ENCODE data around the gene MSANTD2. TPM values are rescaled to one million over a fixed set of nuclear protein-coding genes. Genes with fewer than 3 reads are reported as not detected.

Gene MSANTD2
- total RNA-seq, 1 donor from 2014 or later: 22.8 TPM

DNA sequence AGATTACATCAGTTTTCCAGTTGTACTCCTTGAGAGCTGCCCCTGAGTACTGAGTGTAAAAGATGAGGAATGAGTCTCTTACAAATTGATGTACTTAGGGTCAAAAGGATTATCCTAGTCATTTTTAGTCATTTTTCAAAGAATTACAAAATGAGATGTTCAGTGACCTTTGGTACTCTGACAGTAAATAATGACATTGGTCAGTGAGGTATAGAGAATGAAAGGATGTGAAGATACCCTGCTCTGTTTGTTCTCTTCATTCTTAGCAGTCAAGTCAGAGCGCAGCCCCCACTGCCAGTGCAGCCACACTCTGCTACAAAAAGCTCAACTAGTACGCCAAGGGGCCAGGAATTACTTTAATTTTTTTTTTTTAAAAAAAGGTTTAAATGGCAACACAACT, 34.0 kb downstream of the MSANTD2 start:
- Mint-ChIP-seq H3K9me3 (ENCODE audit: unreplicated experiment) (no peaks in the 10 kb centered on the region), H3K27me3 (ENCODE audit: unreplicated experiment) (peaks cover 9% of the 10 kb centered on the region), H3K36me3 (ENCODE audit: unreplicated experiment) (no peaks in the 10 kb centered on the region), H3K4me1 (ENCODE audit: low read depth, unreplicated experiment) (no peaks in the 10 kb centered on the region), H3K27ac (ENCODE audit: unreplicated experiment) (no peak overlapping the region), H3K4me3 (ENCODE audit: unreplicated experiment) (no peak overlapping the region)
- TF ChIP-seq, protein P1, sequence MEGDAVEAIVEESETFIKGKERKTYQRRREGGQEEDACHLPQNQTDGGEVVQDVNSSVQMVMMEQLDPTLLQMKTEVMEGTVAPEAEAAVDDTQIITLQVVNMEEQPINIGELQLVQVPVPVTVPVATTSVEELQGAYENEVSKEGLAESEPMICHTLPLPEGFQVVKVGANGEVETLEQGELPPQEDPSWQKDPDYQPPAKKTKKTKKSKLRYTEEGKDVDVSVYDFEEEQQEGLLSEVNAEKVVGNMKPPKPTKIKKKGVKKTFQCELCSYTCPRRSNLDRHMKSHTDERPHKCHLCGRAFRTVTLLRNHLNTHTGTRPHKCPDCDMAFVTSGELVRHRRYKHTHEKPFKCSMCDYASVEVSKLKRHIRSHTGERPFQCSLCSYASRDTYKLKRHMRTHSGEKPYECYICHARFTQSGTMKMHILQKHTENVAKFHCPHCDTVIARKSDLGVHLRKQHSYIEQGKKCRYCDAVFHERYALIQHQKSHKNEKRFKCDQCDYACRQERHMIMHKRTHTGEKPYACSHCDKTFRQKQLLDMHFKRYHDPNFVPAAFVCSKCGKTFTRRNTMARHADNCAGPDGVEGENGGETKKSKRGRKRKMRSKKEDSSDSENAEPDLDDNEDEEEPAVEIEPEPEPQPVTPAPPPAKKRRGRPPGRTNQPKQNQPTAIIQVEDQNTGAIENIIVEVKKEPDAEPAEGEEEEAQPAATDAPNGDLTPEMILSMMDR (IDR thresholded peaks at IDR 0.05; ENCODE audit: partially characterized antibody, unreplicated experiment): no peak
- no peak for DNase-seq

DNA sequence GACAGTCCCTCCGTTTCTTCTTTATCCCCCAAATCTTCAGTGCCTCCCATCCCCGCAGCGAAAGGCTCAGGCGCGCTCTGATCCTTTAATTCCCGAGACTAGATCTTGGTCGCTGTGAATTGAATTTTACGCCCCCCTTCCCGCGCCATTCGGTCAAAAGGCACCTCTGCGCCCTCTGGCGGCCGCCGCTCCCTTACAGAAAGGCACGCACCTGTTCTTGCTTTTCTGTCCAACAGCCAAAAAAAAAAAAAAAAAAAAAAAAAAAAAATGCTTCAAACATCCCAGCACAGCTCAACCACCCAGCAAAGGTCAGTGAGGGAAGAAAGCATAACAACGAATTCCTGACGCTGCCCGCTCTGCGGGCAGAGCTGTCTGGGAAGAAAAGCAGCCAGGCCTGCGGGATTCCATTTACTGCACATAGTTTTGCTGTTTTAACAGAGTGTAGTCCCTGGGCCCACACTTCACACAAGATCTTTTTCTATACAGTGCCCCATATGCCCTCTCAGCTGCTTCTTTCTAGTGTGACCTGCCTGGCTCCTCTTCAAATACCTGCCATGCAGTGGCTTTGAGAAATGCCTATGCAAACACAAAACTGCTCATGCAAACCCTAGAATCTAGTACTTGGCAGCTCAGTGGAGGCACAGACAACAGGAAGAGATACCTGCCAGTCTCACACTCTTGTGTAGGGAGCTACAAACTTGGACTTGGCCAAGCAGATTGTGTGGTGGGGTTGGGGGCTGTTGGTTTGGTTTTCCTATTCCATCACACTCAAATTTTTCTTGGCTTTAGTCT, 36.9 kb downstream of the MSANTD2 start:
- Mint-ChIP-seq H3K27me3 (ENCODE audit: unreplicated experiment) (peaks cover 18% of the 10 kb centered on the region), H3K4me3 (ENCODE audit: unreplicated experiment) (peak overlapping the region; percentile 94), H3K27ac (ENCODE audit: unreplicated experiment) (no peak overlapping the region)

DNA sequence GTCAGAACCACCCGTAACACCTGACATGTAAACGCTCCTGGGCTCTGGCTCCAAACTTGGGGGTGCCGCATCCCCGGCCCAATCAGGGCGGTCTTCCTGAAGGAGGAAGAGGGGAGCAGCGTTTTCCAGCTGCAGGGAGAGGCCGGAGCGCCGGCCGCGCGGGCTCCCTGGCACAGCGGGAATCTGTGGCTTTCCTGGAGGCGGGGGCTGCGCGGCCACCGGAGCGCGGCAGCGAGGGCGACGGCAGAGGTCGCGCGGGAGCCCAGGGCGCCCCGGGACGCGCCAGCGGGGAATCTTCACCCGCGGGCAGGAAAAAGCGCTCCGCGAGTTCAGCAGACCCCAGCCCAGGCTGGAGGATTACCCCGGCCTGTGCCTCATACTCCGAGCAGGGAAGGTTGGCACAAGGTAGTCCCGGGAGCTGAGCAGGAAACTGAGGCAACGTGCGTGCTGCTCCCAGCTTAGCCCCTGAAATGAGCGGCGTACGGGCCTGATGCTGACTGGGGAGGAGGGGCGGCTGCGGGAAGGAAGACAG, 37.5 kb downstream of the MSANTD2 start:
- TF ChIP-seq, protein P1 (IDR thresholded peaks at IDR 0.05; ENCODE audit: partially characterized antibody, unreplicated experiment): no peak
- H3K4me3 Mint-ChIP-seq (ENCODE audit: unreplicated experiment): peak overlapping the region; percentile 94
- H3K4me1 Mint-ChIP-seq (ENCODE audit: low read depth, unreplicated experiment): peaks cover 8% of the 10 kb centered on the region
- H3K27me3 Mint-ChIP-seq (ENCODE audit: unreplicated experiment): peaks cover 25% of the 10 kb centered on the region
- DNase-seq: peak; percentile 26
- no peaks in the 10 kb centered on the region for H3K9me3 Mint-ChIP-seq (ENCODE audit: unreplicated experiment)
- no peaks in the 10 kb centered on the region for H3K36me3 Mint-ChIP-seq (ENCODE audit: unreplicated experiment)
- no peak overlapping the region for H3K27ac Mint-ChIP-seq (ENCODE audit: unreplicated experiment)

More for the DNA sequence above, 36.9 kb downstream of the MSANTD2 start:
- TF ChIP-seq, protein P1 (IDR thresholded peaks at IDR 0.05; ENCODE audit: partially characterized antibody, unreplicated experiment): peak; percentile 83
- no peaks in the 10 kb centered on the region for H3K36me3 Mint-ChIP-seq (ENCODE audit: unreplicated experiment)
- H3K9me3 Mint-ChIP-seq (ENCODE audit: unreplicated experiment): no peaks in the 10 kb centered on the region
- H3K4me1 Mint-ChIP-seq (ENCODE audit: low read depth, unreplicated experiment): peaks cover 6% of the 10 kb centered on the region
- DNase-seq: peak; percentile 88

DNA sequence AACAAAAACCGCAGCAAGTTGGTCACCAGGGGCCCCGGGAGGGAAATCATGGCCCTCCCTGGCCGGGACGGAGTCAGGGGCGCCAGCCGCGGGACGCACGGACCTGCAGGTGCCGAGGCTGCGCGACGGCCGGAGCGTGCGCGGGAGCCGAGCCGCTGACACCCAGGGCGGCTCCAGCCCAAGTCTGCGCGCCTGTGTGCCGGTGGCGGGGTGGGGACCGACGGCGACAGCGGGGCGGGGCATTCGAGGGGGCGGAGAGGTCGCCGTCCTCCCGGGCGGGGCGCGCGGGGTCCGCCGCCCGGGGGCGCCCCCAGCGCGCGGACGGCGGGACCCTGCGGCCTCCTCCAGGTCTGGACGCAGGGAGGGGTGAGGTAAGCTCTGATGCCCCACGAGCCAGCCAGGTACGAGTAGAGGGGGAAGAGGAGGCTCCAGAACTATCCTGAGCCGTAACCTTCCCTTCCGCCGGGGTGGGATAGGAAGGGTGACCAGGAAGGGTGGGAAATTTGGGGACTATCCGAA, 38.0 kb downstream of the MSANTD2 start, which contains the start of gene ESAM:
TSS of gene ESAM (minus strand) at position 186 of the 519 bp plus-strand sequence. CDS start at position 50, 136 bp downstream.
- Mint-ChIP-seq H3K36me3 (ENCODE audit: unreplicated experiment) (no peaks in the 10 kb centered on the region), H3K4me3 (ENCODE audit: unreplicated experiment) (peak within 1 kb of the TSS; percentile 94), H3K9me3 (ENCODE audit: unreplicated experiment) (no peaks in the 10 kb centered on the region), H3K4me1 (ENCODE audit: low read depth, unreplicated experiment) (peaks cover 8% of the 10 kb centered on the region), H3K27me3 (ENCODE audit: unreplicated experiment) (peaks cover 29% of the 10 kb centered on the region), H3K27ac (ENCODE audit: unreplicated experiment) (no peak within 1 kb of the TSS)
- DNase-seq: peak; percentile 46
- TF ChIP-seq, protein P1 (IDR thresholded peaks at IDR 0.05; ENCODE audit: partially characterized antibody, unreplicated experiment): no peak

Data from glutamatergic neuron (in vitro differentiated cells).